Neural cell (in vitro differentiated cells): ENCODE measurements around the gene PHKA2. TPM values are rescaled to one million over a fixed set of nuclear protein-coding genes. Genes with fewer than 3 reads are reported as not detected.

Experiments
- H2AFZ ChIP-seq: fragments of 200-600, 300-800 bp; sonication (generic), shearing (Covaris generic); 2 replicates; pipeline ENCODE4 v1.6.0; 2014; ENCODE audit warnings: low read depth, mild to moderate bottlenecking, antibody characterized with exemption, low read length, moderate library complexity
- H3F3A ChIP-seq: fragments of 200-600 bp; shearing (Covaris generic); 2 replicates; pipeline ENCODE4 v1.6.1; 2016; ENCODE audit warnings: mild to moderate bottlenecking, moderate library complexity, mixed read lengths, antibody characterized with exemption, low read length; ENCODE audit not compliant: insufficient read depth, poor library complexity, severe bottlenecking
- H3K27ac ChIP-seq: fragments of 200-600, 300-800 bp; sonication (generic), shearing (Covaris generic); 2 replicates; pipeline ENCODE4 v1.5.1; 2014; ENCODE audit warnings: mild to moderate bottlenecking, low read length, moderate library complexity
- H3K27me3 ChIP-seq: fragments of 300-800, 200-600 bp; sonication (generic), shearing (Covaris generic); 2 replicates; pipeline ENCODE4 v1.6.0; 2014; ENCODE audit warnings: mild to moderate bottlenecking, low read depth, low read length, moderate library complexity; ENCODE audit not compliant: insufficient read depth
- H3K36me3 ChIP-seq: fragments of 300-800, 200-600 bp; sonication (generic), shearing (Covaris generic); 2 replicates; pipeline ENCODE4 v1.5.1; 2014; ENCODE audit warnings: mild to moderate bottlenecking, antibody characterized with exemption, low read length, moderate library complexity; ENCODE audit not compliant: insufficient read depth
- H3K4me2 ChIP-seq: fragments of 300-800, 200-600 bp; sonication (generic), shearing (Covaris generic); 2 replicates; pipeline ENCODE4 v1.6.0; 2014; ENCODE audit warnings: mild to moderate bottlenecking, low read length
- H3K4me3 ChIP-seq: fragments of 300-800, 200-600 bp; sonication (generic), shearing (Covaris generic); 2 replicates; pipeline ENCODE4 v1.5.1; 2014; ENCODE audit warnings: mild to moderate bottlenecking, low read length, moderate library complexity
- H3K79me2 ChIP-seq: fragments of 200-600 bp; shearing (Covaris generic); replicated peaks from 2 replicates; pipeline ENCODE4 v1.6.0; 2014; ENCODE audit warnings: mild to moderate bottlenecking, low read length, moderate library complexity; ENCODE audit not compliant: insufficient read depth
- H3K9ac ChIP-seq: fragments of 300-800, 200-600 bp; sonication (generic), shearing (Covaris generic); 2 replicates; pipeline ENCODE4 v1.6.1; 2016; ENCODE audit warnings: mild to moderate bottlenecking, low read length, mixed read lengths
- H3K9me2 ChIP-seq: fragments of 200-600 bp; shearing (Covaris generic); 2 replicates; pipeline ENCODE4 v1.6.1; 2016; ENCODE audit warnings: mild to moderate bottlenecking, low read length, mixed read lengths; ENCODE audit not compliant: insufficient read depth
- H3K9me3 ChIP-seq: fragments of 200-600, 300-800 bp; sonication (generic), shearing (Covaris generic); 2 replicates; pipeline ENCODE4 v1.6.1; 2016; ENCODE audit warnings: mild to moderate bottlenecking, mixed run types, low read length, moderate library complexity, mixed read lengths
- H4K20me1 ChIP-seq: fragments of 200-600 bp; shearing (Covaris generic); 2 replicates; pipeline ENCODE4 v1.6.1; 2016; ENCODE audit warnings: mild to moderate bottlenecking, mixed run types; ENCODE audit not compliant: insufficient read depth
- EP300 ChIP-seq: fragments of 450-650 bp; conservative IDR thresholded peaks from 2 replicates; pipeline ENCODE4 v1.6.1; 2014; ENCODE audit warnings: antibody characterized with exemption, mild to moderate bottlenecking, moderate library complexity; ENCODE audit not compliant: poor library complexity, severe bottlenecking
- EZH2 ChIP-seq: fragments of 200-600, 300-800 bp; shearing (Covaris generic), sonication (generic); IDR thresholded peaks from 2 replicates; pipeline ENCODE4 v1.6.1; 2014; ENCODE audit warnings: antibody characterized with exemption, low read length, borderline replicate concordance, mild to moderate bottlenecking; ENCODE audit not compliant: insufficient read depth, poor library complexity, severe bottlenecking
- MXI1 ChIP-seq: fragments of 450-650 bp; conservative IDR thresholded peaks from 2 replicates; pipeline ENCODE4 v1.6.1; 2014; ENCODE audit warnings: antibody characterized with exemption, mild to moderate bottlenecking; ENCODE audit not compliant: poor library complexity, severe bottlenecking
- POLR2AphosphoS5 ChIP-seq: IDR thresholded peaks from 2 replicates; pipeline ENCODE4 v1.6.1; 2012
- RAD21 ChIP-seq: fragments of 450-650 bp; conservative IDR thresholded peaks from 2 replicates; pipeline ENCODE4 v1.6.1; 2014; ENCODE audit warnings: antibody characterized with exemption, mild to moderate bottlenecking, moderate library complexity
- SMC3 ChIP-seq: fragments of 450-650 bp; conservative IDR thresholded peaks from 2 replicates; pipeline ENCODE4 v1.6.1; 2014; ENCODE audit warnings: antibody characterized with exemption, mild to moderate bottlenecking, moderate library complexity; ENCODE audit not compliant: poor library complexity
- TAF1 ChIP-seq: IDR thresholded peaks from 2 replicates; pipeline ENCODE4 v1.6.1; 2012; ENCODE audit warnings: low read depth
- polyA plus RNA-seq: library from polyadenylated mRNA; depleted of rRNA; stranded (reverse); fragments of >200 nt; gene quantifications from 2 replicates; pipeline ENCODE4 v1.2.3, GENCODE V29; 2014
- TF ChIP-seq, protein P1 (sequence below): fragments of 450-650 bp; IDR thresholded peaks from 2 replicates; pipeline ENCODE4 v1.5.1; 2014; ENCODE audit warnings: antibody characterized with exemption, mild to moderate bottlenecking, moderate library complexity; ENCODE audit not compliant: poor library complexity, severe bottlenecking
- TF ChIP-seq, protein P2 (sequence below): IDR thresholded peaks from 2 replicates; pipeline ENCODE4 v1.6.1; 2012; ENCODE audit warnings: borderline replicate concordance

The PHKA2 gene
- polyA plus RNA-seq, 1 donor from 2014 or later: 9.6 TPM

- no peak for TF ChIP-seq EP300
- TF ChIP-seq, protein P1, sequence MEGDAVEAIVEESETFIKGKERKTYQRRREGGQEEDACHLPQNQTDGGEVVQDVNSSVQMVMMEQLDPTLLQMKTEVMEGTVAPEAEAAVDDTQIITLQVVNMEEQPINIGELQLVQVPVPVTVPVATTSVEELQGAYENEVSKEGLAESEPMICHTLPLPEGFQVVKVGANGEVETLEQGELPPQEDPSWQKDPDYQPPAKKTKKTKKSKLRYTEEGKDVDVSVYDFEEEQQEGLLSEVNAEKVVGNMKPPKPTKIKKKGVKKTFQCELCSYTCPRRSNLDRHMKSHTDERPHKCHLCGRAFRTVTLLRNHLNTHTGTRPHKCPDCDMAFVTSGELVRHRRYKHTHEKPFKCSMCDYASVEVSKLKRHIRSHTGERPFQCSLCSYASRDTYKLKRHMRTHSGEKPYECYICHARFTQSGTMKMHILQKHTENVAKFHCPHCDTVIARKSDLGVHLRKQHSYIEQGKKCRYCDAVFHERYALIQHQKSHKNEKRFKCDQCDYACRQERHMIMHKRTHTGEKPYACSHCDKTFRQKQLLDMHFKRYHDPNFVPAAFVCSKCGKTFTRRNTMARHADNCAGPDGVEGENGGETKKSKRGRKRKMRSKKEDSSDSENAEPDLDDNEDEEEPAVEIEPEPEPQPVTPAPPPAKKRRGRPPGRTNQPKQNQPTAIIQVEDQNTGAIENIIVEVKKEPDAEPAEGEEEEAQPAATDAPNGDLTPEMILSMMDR: no peak
- no peak for TF ChIP-seq MXI1
- TF ChIP-seq TAF1: no peak
- no peak for TF ChIP-seq RAD21
- no peak for TF ChIP-seq SMC3
- no peak for TF ChIP-seq EZH2
- TF ChIP-seq POLR2AphosphoS5: no peak
- TF ChIP-seq, protein P2, sequence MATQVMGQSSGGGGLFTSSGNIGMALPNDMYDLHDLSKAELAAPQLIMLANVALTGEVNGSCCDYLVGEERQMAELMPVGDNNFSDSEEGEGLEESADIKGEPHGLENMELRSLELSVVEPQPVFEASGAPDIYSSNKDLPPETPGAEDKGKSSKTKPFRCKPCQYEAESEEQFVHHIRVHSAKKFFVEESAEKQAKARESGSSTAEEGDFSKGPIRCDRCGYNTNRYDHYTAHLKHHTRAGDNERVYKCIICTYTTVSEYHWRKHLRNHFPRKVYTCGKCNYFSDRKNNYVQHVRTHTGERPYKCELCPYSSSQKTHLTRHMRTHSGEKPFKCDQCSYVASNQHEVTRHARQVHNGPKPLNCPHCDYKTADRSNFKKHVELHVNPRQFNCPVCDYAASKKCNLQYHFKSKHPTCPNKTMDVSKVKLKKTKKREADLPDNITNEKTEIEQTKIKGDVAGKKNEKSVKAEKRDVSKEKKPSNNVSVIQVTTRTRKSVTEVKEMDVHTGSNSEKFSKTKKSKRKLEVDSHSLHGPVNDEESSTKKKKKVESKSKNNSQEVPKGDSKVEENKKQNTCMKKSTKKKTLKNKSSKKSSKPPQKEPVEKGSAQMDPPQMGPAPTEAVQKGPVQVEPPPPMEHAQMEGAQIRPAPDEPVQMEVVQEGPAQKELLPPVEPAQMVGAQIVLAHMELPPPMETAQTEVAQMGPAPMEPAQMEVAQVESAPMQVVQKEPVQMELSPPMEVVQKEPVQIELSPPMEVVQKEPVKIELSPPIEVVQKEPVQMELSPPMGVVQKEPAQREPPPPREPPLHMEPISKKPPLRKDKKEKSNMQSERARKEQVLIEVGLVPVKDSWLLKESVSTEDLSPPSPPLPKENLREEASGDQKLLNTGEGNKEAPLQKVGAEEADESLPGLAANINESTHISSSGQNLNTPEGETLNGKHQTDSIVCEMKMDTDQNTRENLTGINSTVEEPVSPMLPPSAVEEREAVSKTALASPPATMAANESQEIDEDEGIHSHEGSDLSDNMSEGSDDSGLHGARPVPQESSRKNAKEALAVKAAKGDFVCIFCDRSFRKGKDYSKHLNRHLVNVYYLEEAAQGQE: no peak
- no peaks in the 10 kb centered on the region for H3K9me3 ChIP-seq
- no peaks in the 10 kb centered on the region for H3K9me2 ChIP-seq
- H3K36me3 ChIP-seq: no peaks in the 10 kb centered on the region
- no peaks in the 10 kb centered on the region for H3K27me3 ChIP-seq
- H4K20me1 ChIP-seq: no peaks in the 10 kb centered on the region
- H3F3A ChIP-seq: no peaks in the 10 kb centered on the region
- no peak overlapping the region for H3K9ac ChIP-seq
- H3K27ac ChIP-seq: no peak overlapping the region
- no peak overlapping the region for H2AFZ ChIP-seq
- H3K4me2 ChIP-seq: no peak overlapping the region
- H3K4me3 ChIP-seq: no peak overlapping the region
- no peaks in the 10 kb centered on the region for H3K79me2 ChIP-seq
These were observed 86.3 kb downstream of the PHKA2 start for GRCh38 chrX:18897611-18898010.

- Histone ChIP-seq H4K20me1 (no peaks in the 10 kb centered on the region), H3K4me3 (no peak overlapping the region), H3K36me3 (no peaks in the 10 kb centered on the region), H3K9me2 (no peaks in the 10 kb centered on the region), H3K4me2 (no peak overlapping the region), H3K27me3 (no peaks in the 10 kb centered on the region), H2AFZ (no peak overlapping the region), H3K27ac (no peak overlapping the region), H3K79me2 (no peaks in the 10 kb centered on the region), H3K9ac (no peak overlapping the region), H3F3A (no peaks in the 10 kb centered on the region), H3K9me3 (no peaks in the 10 kb centered on the region)
- TF ChIP-seq, protein P1: no peak
- TF ChIP-seq RAD21: no peak
- no peak for TF ChIP-seq SMC3
- no peak for TF ChIP-seq POLR2AphosphoS5
- TF ChIP-seq EZH2: no peak
- TF ChIP-seq TAF1: no peak
- TF ChIP-seq EP300: no peak
- no peak for TF ChIP-seq MXI1
- TF ChIP-seq, protein P2: no peak
These were observed 87.0 kb downstream of the PHKA2 start for GRCh38 chrX:18896680-18897544.
